IMR-90 (cell line): ENCODE measurements around the gene CRAMP1. TPM values are rescaled to one million over a fixed set of nuclear protein-coding genes. Genes with fewer than 3 reads are reported as not detected.

ENCODE experiments used
- ATAC-seq: fragments of 200-7000 bp; cut with Tn5 transposase; 2 replicates; pipeline ENCODE4 v1.9.1; 2020; ENCODE audit warnings: low read depth, mild to moderate bottlenecking, moderate library complexity
- BruUV-seq: library from RNA; stranded (reverse); fragments of 400-500 nt; replicated peaks from 2 replicates; lab custom pipeline; 2021; lab: Mats Ljungman, UMichigan
- CTCF ChIA-PET: fragments of 300-600 bp; formaldehyde crosslinking; extraction: SDS; loops from one replicate; lab custom pipeline; 2021; ENCODE audit warnings: antibody characterized with exemption; lab: Yijun Ruan, JAX
- POLR2A ChIA-PET: fragments of 300-600 bp; sonication (Branson Sonifier 250); formaldehyde crosslinking; loops from one replicate; lab custom pipeline; 2022; ENCODE audit warnings: antibody characterized with exemption; ENCODE audit not compliant: unreplicated experiment; lab: Charles Lee
- DNase-seq: peaks from one replicate; pipeline ENCODE4 v3.0.0; 2013
- H2AFZ ChIP-seq: replicated peaks from 2 replicates; pipeline ENCODE3; 2013; ENCODE audit warnings: low read length, mild to moderate bottlenecking; ENCODE audit not compliant: poor library complexity
- H2AK5ac ChIP-seq: 2 replicates; pipeline ENCODE4 v1.6.1; 2013; ENCODE audit warnings: low read depth, low read length, inconsistent platforms
- H2AK9ac ChIP-seq: replicated peaks from 2 replicates; pipeline ENCODE3; 2013; ENCODE audit warnings: mild to moderate bottlenecking, low read depth, low read length, moderate library complexity; ENCODE audit not compliant: poor library complexity
- H2BK120ac ChIP-seq: 2 replicates; pipeline ENCODE4 v1.6.1; 2013; ENCODE audit warnings: low read depth, low read length, inconsistent platforms
- H2BK15ac ChIP-seq: 3 replicates; pipeline ENCODE4 v1.6.1; 2013; ENCODE audit warnings: low read depth, low read length, inconsistent platforms
- H2BK20ac ChIP-seq: 2 replicates; pipeline ENCODE4 v1.6.1; 2013; ENCODE audit warnings: low read depth, mild to moderate bottlenecking, inconsistent platforms, low read length, moderate library complexity
- H2BK5ac ChIP-seq: 2 replicates; pipeline ENCODE4 v1.6.1; 2013; ENCODE audit warnings: mild to moderate bottlenecking, low read depth, low read length, inconsistent platforms; ENCODE audit not compliant: poor library complexity, severe bottlenecking
- H3K14ac ChIP-seq: replicated peaks from 2 replicates; pipeline ENCODE4 v1.6.1; 2013; ENCODE audit warnings: low read depth, low read length, inconsistent platforms
- H3K18ac ChIP-seq: 2 replicates; pipeline ENCODE4 v1.6.1; 2013; ENCODE audit warnings: low read depth, low read length, control low read depth
- H3K23ac ChIP-seq: 2 replicates; pipeline ENCODE4 v1.6.1; 2013; ENCODE audit warnings: low read depth, low read length, inconsistent platforms
- H3K27ac ChIP-seq: 2 replicates; pipeline ENCODE4 v1.5.1; 2013; ENCODE audit warnings: mild to moderate bottlenecking, control low read depth, low read length; ENCODE audit not compliant: insufficient read depth
- H3K27me3 ChIP-seq: 2 replicates; pipeline ENCODE4 v1.6.1; 2013; ENCODE audit warnings: low read length; ENCODE audit not compliant: control insufficient read depth, insufficient read depth
- H3K36me3 ChIP-seq: 2 replicates; pipeline ENCODE4 v1.6.1; 2013; ENCODE audit warnings: low read length, mixed read lengths; ENCODE audit not compliant: control insufficient read depth, insufficient read depth
- H3K4ac ChIP-seq: 2 replicates; pipeline ENCODE4 v1.6.1; 2013; ENCODE audit warnings: low read depth, low read length, inconsistent platforms
- H3K4me1 ChIP-seq: 2 replicates; pipeline ENCODE4 v1.6.1; 2013; ENCODE audit warnings: low read length, mixed read lengths; ENCODE audit not compliant: control insufficient read depth, insufficient read depth
- H3K4me2 ChIP-seq: 2 replicates; pipeline ENCODE4 v1.6.1; 2013; ENCODE audit warnings: low read depth, mild to moderate bottlenecking, control low read depth, low read length, moderate library complexity
- H3K4me3 ChIP-seq: 2 replicates; pipeline ENCODE4 v1.5.1; 2013; ENCODE audit warnings: low read depth, mild to moderate bottlenecking, control low read depth, low read length, moderate library complexity; ENCODE audit not compliant: insufficient read depth
- H3K56ac ChIP-seq: 2 replicates; pipeline ENCODE4 v1.6.1; 2013; ENCODE audit warnings: low read length, inconsistent platforms; ENCODE audit not compliant: insufficient read depth; ENCODE audit errors: extremely low read depth
- H3K79me1 ChIP-seq, 2 experiments: 2 replicates each; pipeline ENCODE4 v1.6.1; 2013; ENCODE audit warnings: low read length in 2 of 2, inconsistent platforms in 1 of 2, low read depth in 1 of 2
- H3K9ac ChIP-seq: 2 replicates; pipeline ENCODE4 v1.6.1; 2013; ENCODE audit warnings: low read depth, low read length, control low read depth
- H3K9me1 ChIP-seq: 2 replicates; pipeline ENCODE4 v1.6.1; 2013; ENCODE audit warnings: low read length, inconsistent platforms; ENCODE audit not compliant: insufficient read depth
- H3K9me3 ChIP-seq: 2 replicates; pipeline ENCODE4 v1.6.1; 2013; ENCODE audit warnings: low read length; ENCODE audit not compliant: control insufficient read depth, insufficient read depth
- H4K20me1 ChIP-seq: 2 replicates; pipeline ENCODE4 v1.6.1; 2013; ENCODE audit warnings: low read length, inconsistent platforms; ENCODE audit not compliant: insufficient read depth
- H4K5ac ChIP-seq: 2 replicates; pipeline ENCODE4 v1.6.1; 2013; ENCODE audit warnings: mild to moderate bottlenecking, low read depth, low read length, control low read depth
- H4K8ac ChIP-seq, 2 experiments: 2 replicates each; pipeline ENCODE4 v1.6.1; 2013; ENCODE audit warnings: low read depth in 2 of 2, low read length in 2 of 2, control low read depth in 1 of 2, inconsistent platforms in 1 of 2
- H4K91ac ChIP-seq: 2 replicates; pipeline ENCODE4 v1.6.1; 2013; ENCODE audit warnings: low read depth, low read length, inconsistent platforms; ENCODE audit not compliant: insufficient read depth
- MAZ ChIP-seq: IDR thresholded peaks from 2 replicates; pipeline ENCODE4 v1.6.1; 2012; ENCODE audit warnings: low read depth, mild to moderate bottlenecking, low read length, improper control_type of control experiment, moderate library complexity, borderline replicate concordance
- RAD21 ChIP-seq: IDR thresholded peaks from 2 replicates; pipeline ENCODE4 v1.6.1; 2012; ENCODE audit warnings: low read length, improper control_type of control experiment
- USF2 ChIP-seq: fragments of 150-350 bp; IDR thresholded peaks from 2 replicates; pipeline ENCODE4 v1.6.1; 2017; ENCODE audit warnings: mild to moderate bottlenecking, antibody characterized with exemption, low read length, low read depth
- WGBS, 2 experiments: methylation state at CpG; one replicate each; pipeline versions ENCODE4 v1.1.5 to v1.1.7; 2013; ENCODE audit warnings: missing lambda C conversion rate in 2 of 2; ENCODE audit not compliant: insufficient read length in 1 of 2; ENCODE audit errors: extremely low coverage in 2 of 2; 5-methylcytosine and 5-hydroxymethylcytosine counted together
- dilution Hi-C: fragments of 300-500 bp; cut with HindIII; formaldehyde crosslinking; loops from one replicate; pipeline ENCODE4 v1.14.3; 2018; ENCODE audit warnings: low sequenced_read_pairs; ENCODE audit not compliant: unreplicated experiment
- in situ Hi-C: fragments of 300-500 bp; cut with MboI; formaldehyde crosslinking; loops from 3 replicates; pipeline ENCODE4 v1.14.3; 2019; ENCODE audit warnings: low sequenced_read_pairs, inconsistent platforms, mixed read lengths
- intact Hi-C: fragments of 100-400 bp; cut with micrococcal nuclease; formaldehyde crosslinking; loops from 2 replicates; pipeline ENCODE4 v1.10.0; 2022
- polyA plus RNA-seq, 3 experiments: library from polyadenylated mRNA; depleted of rRNA; stranded (reverse); fragments of >200 nt; gene quantifications; 2 replicates each; pipeline ENCODE4 v1.2.3, GENCODE V29; 2012; ENCODE audit warnings: low replicate concordance in 1 of 3
- total RNA-seq: library from RNA; depleted of rRNA; stranded (reverse); fragments of >200 nt; gene quantifications from 2 replicates; pipeline ENCODE4 v1.2.3, GENCODE V29; 2012

The CRAMP1 gene
- total and polyA plus RNA-seq, 2 of the 4 experiments (the other 2 are of a cell fraction), result 3.2 to 12.0 TPM

- no peak overlapping the region for H4K91ac ChIP-seq
- H3K27me3 ChIP-seq, result no peaks in the 10 kb centered on the region
- H2BK20ac ChIP-seq, result no peak overlapping the region
- H3K23ac ChIP-seq, result no peak overlapping the region
- peak overlapping the region; percentile 50 for H2AK9ac ChIP-seq
- no peak overlapping the region for H3K4me3 ChIP-seq
- H2BK5ac ChIP-seq, result no peak overlapping the region
- H4K20me1 ChIP-seq, result peaks cover 37% of the 10 kb centered on the region
- peaks cover 32% of the 10 kb centered on the region for H3K9me1 ChIP-seq
- H3K4me2 ChIP-seq, result no peak overlapping the region
- H3K4me1 ChIP-seq, result peaks cover 8% of the 10 kb centered on the region
- H2AFZ ChIP-seq, result no peak overlapping the region
- H3K9me3 ChIP-seq, result no peaks in the 10 kb centered on the region
- H3K4ac ChIP-seq, result no peak overlapping the region
- no peak overlapping the region for H4K8ac ChIP-seq
- ChIA-PET POLR2A (no interaction called here), CTCF (no interaction called here)
- H3K9ac ChIP-seq, result no peak overlapping the region
- in situ Hi-C loops (no loop called here), dilution Hi-C loops (no loop called here), intact Hi-C loops (no loop called here)
- H3K14ac ChIP-seq, result no peak overlapping the region
- no peak overlapping the region for H2BK120ac ChIP-seq
- H4K5ac ChIP-seq, result no peak overlapping the region
- TF ChIP-seq USF2 (no peak), MAZ (no peak), RAD21 (no peak)
- peaks cover 35% of the 10 kb centered on the region for H3K36me3 ChIP-seq
- ATAC-seq, result no peak
- H3K27ac ChIP-seq, result no peak overlapping the region
- WGBS, 2 experiments, result no CpG with 5 or more reads among the region's 18 CpGs
- BruUV-seq, result no TSS peak
- H3K18ac ChIP-seq, result no peak overlapping the region
- H2BK15ac ChIP-seq, result no peak overlapping the region
- DNase-seq, result no peak
- H3K56ac ChIP-seq, result no peak overlapping the region
- peaks cover 20 to 77% of the 10 kb centered on the region in 2 experiments for H3K79me1 ChIP-seq
- 0 out of 2 replicates have a peak overlapping the region, but pooled peaks have one; percentile 9 for H2AK5ac ChIP-seq
Measured at GRCh38 chr16:1677339-1677738, 65.2 kb downstream of the CRAMP1 start.
